Neural progenitor cell (in vitro differentiated cells): ENCODE results near the gene RPL26. TPM values are rescaled to one million over a fixed set of nuclear protein-coding genes. Genes with fewer than 3 reads are reported as not detected.
"Not testable (repeated sequence)": the region's sequence is repeated elsewhere in the genome, so short reads cannot be mapped to it uniquely, and the experiment has no call there.

Source experiments
- DNase-seq: peaks from one replicate; pipeline ENCODE4 v3.0.0-alpha.2; 2016; ENCODE audit warnings: low spot score
- H2AFZ ChIP-seq: fragments of 200-600 bp; sonication (generic); replicated peaks from 2 replicates; pipeline ENCODE4 v1.6.1; 2016; ENCODE audit warnings: antibody characterized with exemption
- H3F3A ChIP-seq: fragments of 200-600 bp; sonication (generic); 2 replicates; pipeline ENCODE4 v1.6.1; 2016; ENCODE audit warnings: antibody characterized with exemption, low read depth
- H3K27ac ChIP-seq: fragments of 200-600 bp; sonication (generic); 2 replicates; pipeline ENCODE4 v1.5.1; 2016; ENCODE audit warnings: mild to moderate bottlenecking
- H3K27me3 ChIP-seq: fragments of 200-600 bp; sonication (generic); 2 replicates; pipeline ENCODE4 v1.6.1; 2016; ENCODE audit warnings: mild to moderate bottlenecking, moderate library complexity
- H3K36me3 ChIP-seq: fragments of 200-600 bp; sonication (generic); 2 replicates; pipeline ENCODE4 v1.5.1; 2016
- H3K4me1 ChIP-seq: fragments of 200-600 bp; sonication (generic); 2 replicates; pipeline ENCODE4 v1.6.1; 2016; ENCODE audit warnings: mixed run types
- H3K4me2 ChIP-seq: fragments of 200-600 bp; sonication (generic); 2 replicates; pipeline ENCODE4 v1.6.1; 2016
- H3K4me3 ChIP-seq: fragments of 200-600 bp; sonication (generic); 2 replicates; pipeline ENCODE4 v1.5.1; 2016
- H3K79me2 ChIP-seq: fragments of 200-600 bp; sonication (generic); 2 replicates; pipeline ENCODE4 v1.6.1; 2016; ENCODE audit warnings: low read depth
- H3K9ac ChIP-seq: fragments of 200-600 bp; sonication (generic); 2 replicates; pipeline ENCODE4 v1.6.1; 2016
- H3K9me3 ChIP-seq: fragments of 200-600 bp; sonication (generic); 2 replicates; pipeline ENCODE4 v1.5.1; 2016; ENCODE audit warnings: low read depth
- H4K20me1 ChIP-seq: fragments of 200-600 bp; sonication (generic); 2 replicates; pipeline ENCODE4 v1.6.1; 2016; ENCODE audit warnings: low read depth
- H3K27ac Mint-ChIP-seq: 3 replicates; pipeline ENCODE4 v1.8.0; 2021; ENCODE audit warnings: mixed read lengths
- H3K27me3 Mint-ChIP-seq: 2 replicates; pipeline ENCODE4 v1.8.0; 2022; ENCODE audit warnings: low read depth, mild to moderate bottlenecking, inconsistent platforms, moderate library complexity, mixed read lengths; ENCODE audit not compliant: insufficient read depth
- H3K36me3 Mint-ChIP-seq: 3 replicates; pipeline ENCODE4 v1.8.0; 2021; ENCODE audit warnings: mixed read lengths
- H3K4me1 Mint-ChIP-seq: 3 replicates; pipeline ENCODE4 v1.8.0; 2021; ENCODE audit warnings: mixed read lengths
- H3K4me3 Mint-ChIP-seq: 3 replicates; pipeline ENCODE4 v1.8.0; 2021; ENCODE audit warnings: mild to moderate bottlenecking, moderate library complexity, mixed read lengths
- H3K9me3 Mint-ChIP-seq: 3 replicates; pipeline ENCODE4 v1.8.0; 2020; ENCODE audit warnings: mixed read lengths
- CTCF ChIP-seq: fragments of 200-600 bp; sonication (generic); IDR thresholded peaks from 2 replicates; pipeline ENCODE4 v1.5.1; 2017; ENCODE audit warnings: antibody characterized with exemption, mild to moderate bottlenecking
- EZH2 ChIP-seq: fragments of 200-600 bp; sonication (generic); IDR thresholded peaks from 2 replicates; pipeline ENCODE4 v1.6.1; 2017; ENCODE audit warnings: antibody characterized with exemption, mild to moderate bottlenecking, moderate library complexity
- EZH2phosphoT487 ChIP-seq: fragments of 200-600 bp; sonication (generic); IDR thresholded peaks from 2 replicates; pipeline ENCODE4 v1.6.1; 2017; ENCODE audit warnings: antibody characterized with exemption
- total RNA-seq: library from RNA; depleted of rRNA; stranded (reverse); fragments of >200 nt; gene quantifications from 2 replicates; pipeline ENCODE4 v1.2.3, GENCODE V29; 2015; ENCODE audit warnings: low replicate concordance

Gene RPL26
- total RNA-seq, 1 donor from 2014 or later: 8,768 TPM

- peak overlapping the region; percentile 99 for H3K9ac ChIP-seq
- H3K27me3 Mint-ChIP-seq: no peaks in the 10 kb centered on the region
- peaks cover 56% of the 10 kb centered on the region for H4K20me1 ChIP-seq
- H3K36me3 Mint-ChIP-seq: peaks cover 19% of the 10 kb centered on the region
- H3K4me3 Mint-ChIP-seq: peak overlapping the region; percentile 100
- no peaks in the 10 kb centered on the region for H3K9me3 ChIP-seq
- H3K4me3 ChIP-seq: peak overlapping the region; percentile 91
- H3K4me1 ChIP-seq: peaks cover 17% of the 10 kb centered on the region
- H3K4me2 ChIP-seq: peak overlapping the region; percentile 93
- H3K27ac Mint-ChIP-seq: peak overlapping the region; percentile 96
- peaks cover 65% of the 10 kb centered on the region for H3F3A ChIP-seq
- peaks cover 56% of the 10 kb centered on the region for H3K79me2 ChIP-seq
- peaks cover 24% of the 10 kb centered on the region for H3K36me3 ChIP-seq
- peak; percentile 31 for DNase-seq
- no peaks in the 10 kb centered on the region for H3K27me3 ChIP-seq
- H2AFZ ChIP-seq: no peak overlapping the region
- H3K9me3 Mint-ChIP-seq: no peaks in the 10 kb centered on the region
- peaks cover 30% of the 10 kb centered on the region for H3K4me1 Mint-ChIP-seq
- no peak for TF ChIP-seq CTCF
- peak overlapping the region; percentile 83 for H3K27ac ChIP-seq
Measured at GRCh38 chr17:8382052-8382879, 727 bp downstream of the RPL26 start.

GRCh38 chr17:8380049-8380448 lies 2.9 kb downstream of the RPL26 start:
- no peaks in the 10 kb centered on the region for H3K27me3 ChIP-seq
- H3K4me1 ChIP-seq: peaks cover 17% of the 10 kb centered on the region
- Mint-ChIP-seq H3K4me1 (peaks cover 42% of the 10 kb centered on the region), H3K9me3 (no peaks in the 10 kb centered on the region), H3K27me3 (peaks cover 2% of the 10 kb centered on the region), H3K4me3 (peak overlapping the region; percentile 24), H3K27ac (no peak overlapping the region), H3K36me3 (peaks cover 25% of the 10 kb centered on the region)
- DNase-seq: no peak
- no peaks in the 10 kb centered on the region for H3K9me3 ChIP-seq
- H3K79me2 ChIP-seq: peaks cover 66% of the 10 kb centered on the region
- peak overlapping the region; percentile 93 for H3K4me2 ChIP-seq
- H4K20me1 ChIP-seq: peaks cover 63% of the 10 kb centered on the region
- H3F3A ChIP-seq: peaks cover 76% of the 10 kb centered on the region
- H3K27ac ChIP-seq: no peak overlapping the region
- peaks cover 25% of the 10 kb centered on the region for H3K36me3 ChIP-seq
- peak overlapping the region; percentile 99 for H3K9ac ChIP-seq
- no peak overlapping the region for H2AFZ ChIP-seq
- TF ChIP-seq EZH2phosphoT487: no peak
- no peak for TF ChIP-seq EZH2
- TF ChIP-seq CTCF: no peak
- H3K4me3 ChIP-seq: peak overlapping the region; percentile 2

GRCh38 chr17:8378117-8378516 lies 4.9 kb downstream of the RPL26 start:
- Histone ChIP-seq H3K4me1 (peaks cover 17% of the 10 kb centered on the region), H4K20me1 (peaks cover 63% of the 10 kb centered on the region), H3K36me3 (peaks cover 25% of the 10 kb centered on the region), H3F3A (peaks cover 68% of the 10 kb centered on the region), H3K79me2 (peaks cover 61% of the 10 kb centered on the region)
- H2AFZ ChIP-seq, H3K27me3 ChIP-seq, H3K4me3 ChIP-seq, H3K9ac ChIP-seq, DNase-seq, H3K9me3 Mint-ChIP-seq, H3K27ac ChIP-seq, H3K27me3 Mint-ChIP-seq, H3K27ac Mint-ChIP-seq, H3K4me3 Mint-ChIP-seq, H3K9me3 ChIP-seq, H3K4me2 ChIP-seq: not testable (repeated sequence)
- Mint-ChIP-seq H3K4me1 (peaks cover 35% of the 10 kb centered on the region), H3K36me3 (peaks cover 25% of the 10 kb centered on the region)

- Histone ChIP-seq H3K27me3 (no peaks in the 10 kb centered on the region), H3K9me3 (no peaks in the 10 kb centered on the region), H2AFZ (no peak overlapping the region), H3F3A (peaks cover 63% of the 10 kb centered on the region), H4K20me1 (peaks cover 58% of the 10 kb centered on the region), H3K79me2 (peaks cover 54% of the 10 kb centered on the region), H3K4me2 (no peak overlapping the region), H3K4me1 (peaks cover 17% of the 10 kb centered on the region), H3K36me3 (peaks cover 25% of the 10 kb centered on the region), H3K9ac (no peak overlapping the region), H3K27ac (no peak overlapping the region), H3K4me3 (no peak overlapping the region)
- no peak overlapping the region for H3K27ac Mint-ChIP-seq
- peak overlapping the region; percentile 73 for H3K4me3 Mint-ChIP-seq
- H3K9me3 Mint-ChIP-seq: no peaks in the 10 kb centered on the region
- H3K27me3 Mint-ChIP-seq: peaks cover 2% of the 10 kb centered on the region
- TF ChIP-seq EZH2phosphoT487 (no peak), CTCF (no peak), EZH2 (no peak)
- H3K36me3 Mint-ChIP-seq: peaks cover 19% of the 10 kb centered on the region
- no peak for DNase-seq
- H3K4me1 Mint-ChIP-seq: peaks cover 32% of the 10 kb centered on the region
Measured at GRCh38 chr17:8377422-8377821, 5.6 kb downstream of the RPL26 start.
